A673 (cell line): ENCODE measurements around the gene SIK3. TPM values are rescaled to one million over a fixed set of nuclear protein-coding genes. Genes with fewer than 3 reads are reported as not detected.

ENCODE experiments used
- BruUV-seq: library from RNA; stranded (reverse); fragments of 400-500 nt; replicated peaks from 2 replicates; lab custom pipeline; 2021; lab: Mats Ljungman, UMichigan
- CTCF ChIA-PET: fragments of 300-600 bp; sonication (Branson Sonifier 250); formaldehyde crosslinking; loops from one replicate; lab custom pipeline; 2022; ENCODE audit warnings: antibody characterized with exemption; lab: Charles Lee
- POLR2A ChIA-PET: fragments of 300-600 bp; sonication (Branson Sonifier 250); formaldehyde crosslinking; loops from one replicate; lab custom pipeline; 2022; ENCODE audit warnings: antibody characterized with exemption; ENCODE audit not compliant: low non-redundant PET; lab: Charles Lee
- DNase-seq: peaks from one replicate; pipeline ENCODE4 v3.0.0-alpha.2; 2015; ENCODE audit warnings: low spot score
- H3K27ac ChIP-seq: fragments of 200-600 bp; sonication (generic); 2 replicates; pipeline ENCODE4 v1.5.1; 2016; ENCODE audit warnings: mixed run types, low read depth, mild to moderate bottlenecking, mixed read lengths, antibody characterized with exemption, low read length; ENCODE audit not compliant: poor library complexity, severe bottlenecking
- H3K27me3 ChIP-seq: fragments of 200-600 bp; sonication (generic); replicated peaks from 2 replicates; pipeline ENCODE4 v1.6.1; 2017; ENCODE audit warnings: mixed run types, low read depth, mild to moderate bottlenecking, mixed read lengths, antibody characterized with exemption, low read length; ENCODE audit not compliant: insufficient read depth, poor library complexity
- H3K36me3 ChIP-seq: fragments of 200-600 bp; sonication (generic); 2 replicates; pipeline ENCODE4 v1.6.1; 2016; ENCODE audit warnings: mixed run types, mild to moderate bottlenecking, mixed read lengths, antibody characterized with exemption, low read length; ENCODE audit not compliant: insufficient read depth, poor library complexity, severe bottlenecking
- H3K4me1 ChIP-seq: fragments of 200-600 bp; sonication (generic); 2 replicates; pipeline ENCODE4 v1.6.1; 2017; ENCODE audit warnings: mixed run types, mild to moderate bottlenecking, mixed read lengths, antibody characterized with exemption, low read length; ENCODE audit not compliant: insufficient read depth, poor library complexity, severe bottlenecking
- H3K4me3 ChIP-seq: fragments of 200-600 bp; sonication (generic); 2 replicates; pipeline ENCODE4 v1.5.1; 2016; ENCODE audit warnings: low read depth, mixed run types, mild to moderate bottlenecking, mixed read lengths, low read length; ENCODE audit not compliant: poor library complexity, severe bottlenecking
- H3K9me3 ChIP-seq: fragments of 200-600 bp; sonication (generic); 2 replicates; pipeline ENCODE4 v1.6.1; 2016; ENCODE audit warnings: mixed run types, low read depth, mild to moderate bottlenecking, mixed read lengths, antibody characterized with exemption, low read length; ENCODE audit not compliant: poor library complexity, severe bottlenecking
- EZH2 ChIP-seq: fragments of 200-600 bp; sonication (generic); IDR thresholded peaks from 2 replicates; pipeline ENCODE4 v1.6.1; 2017; ENCODE audit warnings: borderline replicate concordance, low read depth, mild to moderate bottlenecking, mixed read lengths, antibody characterized with exemption, low read length; ENCODE audit not compliant: poor library complexity, severe bottlenecking
- intact Hi-C: fragments of 100-400 bp; cut with micrococcal nuclease; formaldehyde crosslinking; loops from one replicate; pipeline ENCODE4 v1.10.0; 2022; ENCODE audit not compliant: unreplicated experiment
- total RNA-seq: library from RNA; stranded (reverse); gene quantifications from 2 replicates; pipeline ENCODE4 v1.2.3, GENCODE V29; 2021
- TF ChIP-seq, protein P1 (sequence below): fragments of 300-800, 200-600 bp; sonication (generic); conservative IDR thresholded peaks from 2 replicates; pipeline ENCODE4 v1.5.1; 2017; ENCODE audit warnings: low read depth, mild to moderate bottlenecking, antibody characterized with exemption, low read length, moderate library complexity, mixed read lengths

The SIK3 gene
- total RNA-seq, 1 experiment from 2014 or later = 81.7 TPM

DNA sequence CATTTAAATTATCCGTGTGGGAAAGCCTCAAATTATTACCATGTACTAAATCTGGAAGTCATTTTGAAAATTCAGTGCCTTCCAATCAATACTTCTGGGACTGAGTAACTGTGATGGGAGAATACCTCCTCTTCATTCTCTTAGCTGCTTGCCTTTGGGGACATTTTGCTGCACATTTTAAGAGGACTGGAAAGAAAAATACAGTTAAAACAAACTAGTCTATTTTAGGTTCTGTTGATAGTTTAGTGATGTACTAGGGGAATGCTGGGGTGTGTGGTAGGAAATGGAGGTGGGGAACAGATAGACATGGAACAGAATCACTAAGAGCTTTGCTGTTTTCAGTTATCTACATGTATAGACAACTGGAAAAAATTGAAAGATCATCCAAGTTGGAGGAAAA is 195.1 kb downstream of the SIK3 start:
- intact Hi-C loops = no loop called here
- TF ChIP-seq, protein P1, sequence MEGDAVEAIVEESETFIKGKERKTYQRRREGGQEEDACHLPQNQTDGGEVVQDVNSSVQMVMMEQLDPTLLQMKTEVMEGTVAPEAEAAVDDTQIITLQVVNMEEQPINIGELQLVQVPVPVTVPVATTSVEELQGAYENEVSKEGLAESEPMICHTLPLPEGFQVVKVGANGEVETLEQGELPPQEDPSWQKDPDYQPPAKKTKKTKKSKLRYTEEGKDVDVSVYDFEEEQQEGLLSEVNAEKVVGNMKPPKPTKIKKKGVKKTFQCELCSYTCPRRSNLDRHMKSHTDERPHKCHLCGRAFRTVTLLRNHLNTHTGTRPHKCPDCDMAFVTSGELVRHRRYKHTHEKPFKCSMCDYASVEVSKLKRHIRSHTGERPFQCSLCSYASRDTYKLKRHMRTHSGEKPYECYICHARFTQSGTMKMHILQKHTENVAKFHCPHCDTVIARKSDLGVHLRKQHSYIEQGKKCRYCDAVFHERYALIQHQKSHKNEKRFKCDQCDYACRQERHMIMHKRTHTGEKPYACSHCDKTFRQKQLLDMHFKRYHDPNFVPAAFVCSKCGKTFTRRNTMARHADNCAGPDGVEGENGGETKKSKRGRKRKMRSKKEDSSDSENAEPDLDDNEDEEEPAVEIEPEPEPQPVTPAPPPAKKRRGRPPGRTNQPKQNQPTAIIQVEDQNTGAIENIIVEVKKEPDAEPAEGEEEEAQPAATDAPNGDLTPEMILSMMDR = no peak
- TF ChIP-seq EZH2 = no peak
- POLR2A ChIA-PET = no interaction called here

DNA sequence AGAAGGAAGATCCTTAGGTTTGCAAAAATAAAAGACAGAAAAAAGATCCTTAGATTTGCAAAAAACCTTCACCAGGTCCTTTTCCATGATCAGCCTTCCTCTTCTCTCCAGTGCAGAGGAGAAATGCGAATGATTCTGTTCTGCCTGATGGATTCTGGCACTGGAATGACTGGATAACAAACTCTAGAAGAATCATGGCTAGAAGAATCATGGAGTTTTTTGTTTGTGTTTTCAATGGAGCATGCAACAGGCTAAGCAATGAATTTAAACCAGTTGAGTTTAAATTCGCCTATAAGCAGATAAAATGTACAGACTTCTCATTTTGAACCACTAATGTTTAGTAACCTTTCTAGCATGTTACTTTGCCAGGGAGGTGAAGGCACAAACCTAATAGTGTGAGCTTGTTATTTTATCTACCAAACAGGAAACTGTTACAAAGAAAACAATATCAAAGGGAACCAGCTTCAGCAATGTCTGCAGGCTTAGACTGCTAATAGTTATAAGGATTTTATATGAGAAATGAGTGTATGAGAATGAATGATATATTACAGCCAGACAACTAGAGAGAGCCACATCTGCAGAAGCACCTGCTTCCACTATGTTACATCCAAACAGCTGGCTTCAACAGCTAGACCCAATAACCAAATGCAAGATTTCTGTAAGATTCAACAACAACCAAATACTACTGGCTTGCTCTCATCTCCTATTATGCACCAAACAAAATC is 196.1 kb downstream of the SIK3 start:
- no TSS peak for BruUV-seq
- CTCF ChIA-PET = no interaction called here
- POLR2A ChIA-PET = no interaction called here
- TF ChIP-seq EZH2 = no peak
- TF ChIP-seq, protein P1 = no peak
- no peaks in the 10 kb centered on the region for H3K27me3 ChIP-seq
- H3K4me1 ChIP-seq = no peaks in the 10 kb centered on the region
- peaks cover 7% of the 10 kb centered on the region for H3K9me3 ChIP-seq
- DNase-seq = no peak
- intact Hi-C loops = no loop called here
- no peak overlapping the region for H3K4me3 ChIP-seq
- no peak overlapping the region for H3K27ac ChIP-seq
- peaks cover 8% of the 10 kb centered on the region for H3K36me3 ChIP-seq

More for the DNA sequence above, 195.1 kb downstream of the SIK3 start:
- CTCF ChIA-PET = no interaction called here
- Histone ChIP-seq H3K36me3 (peaks cover 4% of the 10 kb centered on the region), H3K4me3 (no peak overlapping the region), H3K9me3 (peaks cover 7% of the 10 kb centered on the region), H3K27me3 (no peaks in the 10 kb centered on the region), H3K27ac (no peak overlapping the region), H3K4me1 (no peaks in the 10 kb centered on the region)
- no peak for DNase-seq
- BruUV-seq = no TSS peak

DNA sequence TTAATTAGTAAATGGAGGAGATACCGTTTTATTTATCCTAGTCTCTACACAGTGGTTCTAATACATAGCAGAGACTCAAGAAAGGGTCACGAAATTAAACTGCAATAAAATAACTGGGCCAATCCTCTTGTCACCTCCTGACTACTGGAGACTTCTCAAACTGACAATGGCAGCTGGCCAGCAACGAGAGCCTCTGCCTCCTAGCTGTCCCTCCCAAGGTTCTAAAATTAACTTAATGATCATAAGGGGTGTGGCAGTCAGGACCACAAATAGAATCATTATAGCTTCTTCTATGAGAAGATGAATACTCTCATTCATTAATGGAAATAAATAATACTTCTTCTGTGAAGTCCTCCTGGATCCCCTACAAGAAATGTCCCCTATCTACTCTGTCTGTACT is 197.0 kb downstream of the SIK3 start:
- ChIA-PET POLR2A (no interaction called here), CTCF (no interaction called here)
- no peaks in the 10 kb centered on the region for H3K27me3 ChIP-seq
- intact Hi-C loops = no loop called here
- peaks cover 7% of the 10 kb centered on the region for H3K9me3 ChIP-seq
- peaks cover 16% of the 10 kb centered on the region for H3K36me3 ChIP-seq
- H3K4me1 ChIP-seq = no peaks in the 10 kb centered on the region
- TF ChIP-seq, protein P1 = no peak
- H3K27ac ChIP-seq = no peak overlapping the region
- BruUV-seq = no TSS peak
- H3K4me3 ChIP-seq = no peak overlapping the region
- DNase-seq = no peak
